Fibroblast of villous mesenchyme (primary cell): Measurements from ENCODE around the gene PTPRN2. TPM values are rescaled to one million over a fixed set of nuclear protein-coding genes. Genes with fewer than 3 reads are reported as not detected.

Experiments used
- DNase-seq: peaks from one replicate; pipeline ENCODE4 v3.0.0-alpha.2; 2010; ENCODE audit warnings: low read depth
- H3K4me3 ChIP-seq: 2 replicates; pipeline ENCODE4 v1.5.1; 2011; ENCODE audit warnings: low read depth, mild to moderate bottlenecking, low read length
- total RNA-seq: library from RNA; depleted of rRNA; stranded (reverse); fragments of >200 nt; gene quantifications from 2 replicates; pipeline ENCODE4 v1.2.3, GENCODE V29; 2012
- TF ChIP-seq, protein P1 (sequence below): IDR thresholded peaks from 2 replicates; pipeline ENCODE4 v1.5.1; 2012; ENCODE audit warnings: low read depth, mild to moderate bottlenecking, low read length; ENCODE audit not compliant: insufficient read depth

The PTPRN2 gene
- total RNA-seq, 1 donor, result not detected

DNA sequence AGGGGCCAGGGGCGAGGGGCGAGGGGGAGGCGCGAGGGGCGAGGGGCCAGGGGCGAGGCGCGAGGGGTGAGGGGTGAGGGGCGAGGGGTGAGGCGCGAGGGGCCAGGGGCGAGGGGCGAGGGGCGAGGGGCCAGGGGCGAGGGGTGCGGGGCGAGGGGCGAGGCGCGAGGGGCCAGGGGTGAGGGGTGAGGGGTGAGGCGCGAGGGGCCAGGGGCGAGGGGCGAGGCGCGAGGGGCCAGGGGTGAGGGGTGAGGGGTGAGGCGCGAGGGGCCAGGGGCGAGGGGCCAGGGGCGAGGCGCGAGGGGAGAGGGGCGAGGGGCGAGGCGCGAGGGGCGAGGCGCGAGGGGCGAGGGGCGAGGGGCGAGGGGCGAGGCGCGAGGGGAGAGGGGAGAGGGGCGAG lies 192.3 kb downstream of the PTPRN2 start:
- no peak for DNase-seq
- TF ChIP-seq, protein P1, sequence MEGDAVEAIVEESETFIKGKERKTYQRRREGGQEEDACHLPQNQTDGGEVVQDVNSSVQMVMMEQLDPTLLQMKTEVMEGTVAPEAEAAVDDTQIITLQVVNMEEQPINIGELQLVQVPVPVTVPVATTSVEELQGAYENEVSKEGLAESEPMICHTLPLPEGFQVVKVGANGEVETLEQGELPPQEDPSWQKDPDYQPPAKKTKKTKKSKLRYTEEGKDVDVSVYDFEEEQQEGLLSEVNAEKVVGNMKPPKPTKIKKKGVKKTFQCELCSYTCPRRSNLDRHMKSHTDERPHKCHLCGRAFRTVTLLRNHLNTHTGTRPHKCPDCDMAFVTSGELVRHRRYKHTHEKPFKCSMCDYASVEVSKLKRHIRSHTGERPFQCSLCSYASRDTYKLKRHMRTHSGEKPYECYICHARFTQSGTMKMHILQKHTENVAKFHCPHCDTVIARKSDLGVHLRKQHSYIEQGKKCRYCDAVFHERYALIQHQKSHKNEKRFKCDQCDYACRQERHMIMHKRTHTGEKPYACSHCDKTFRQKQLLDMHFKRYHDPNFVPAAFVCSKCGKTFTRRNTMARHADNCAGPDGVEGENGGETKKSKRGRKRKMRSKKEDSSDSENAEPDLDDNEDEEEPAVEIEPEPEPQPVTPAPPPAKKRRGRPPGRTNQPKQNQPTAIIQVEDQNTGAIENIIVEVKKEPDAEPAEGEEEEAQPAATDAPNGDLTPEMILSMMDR, result no peak
- H3K4me3 ChIP-seq, result no peak overlapping the region

DNA sequence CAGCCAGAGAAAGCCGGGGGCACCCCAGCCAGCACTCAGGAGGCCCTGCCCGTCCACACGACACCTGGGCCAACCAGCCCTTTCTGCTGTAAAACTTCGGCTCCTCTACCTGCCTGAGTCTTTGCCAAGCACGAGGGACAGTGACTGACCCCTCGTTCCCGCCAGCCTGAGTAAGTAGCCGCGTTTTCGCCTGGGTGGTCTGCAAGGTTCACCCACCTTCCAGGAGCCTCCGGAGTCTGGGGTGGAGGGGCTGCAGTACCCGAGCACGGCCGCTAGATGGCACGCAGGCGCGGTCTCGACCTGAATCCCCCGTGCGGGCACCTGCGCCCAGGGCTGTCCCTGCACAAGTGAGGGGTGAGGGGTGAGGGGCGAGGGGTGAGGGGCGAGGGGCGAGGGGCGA lies 192.7 kb downstream of the PTPRN2 start:
- TF ChIP-seq, protein P1, result peak; percentile 19
- no peak for DNase-seq
- no peak overlapping the region for H3K4me3 ChIP-seq

DNA sequence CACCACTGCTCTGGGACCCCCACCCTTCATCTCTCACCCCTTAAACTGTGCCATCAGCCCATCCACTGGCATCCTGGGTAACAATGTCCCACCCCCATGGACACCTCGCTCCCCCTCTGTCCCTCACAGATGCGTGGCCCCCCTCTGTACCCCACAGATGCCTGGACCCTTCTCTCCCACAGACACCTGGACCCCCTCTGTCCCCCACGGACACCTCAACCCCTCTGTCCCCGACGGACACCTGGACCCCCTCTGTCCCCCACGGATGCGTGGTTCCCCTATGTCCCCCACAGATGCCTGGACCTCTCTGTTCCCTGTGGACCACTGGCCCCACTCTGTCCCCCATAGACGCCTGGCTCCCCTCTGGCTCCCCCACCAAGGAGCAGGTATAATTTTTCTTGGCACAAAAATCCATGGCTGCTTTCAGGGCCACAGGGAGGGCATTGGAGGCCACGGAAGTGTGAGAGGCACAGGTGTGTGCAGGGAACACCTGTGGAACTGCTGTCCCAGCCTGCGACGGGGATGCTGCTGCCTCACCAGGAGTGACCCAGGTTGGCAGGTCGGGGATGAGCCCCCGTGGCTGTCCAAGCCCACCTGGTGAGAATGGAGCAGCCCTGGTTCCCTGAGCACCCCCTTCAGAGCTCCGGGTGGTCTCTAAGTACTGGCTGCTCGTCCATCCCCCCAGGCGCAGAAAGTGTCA lies 193.5 kb downstream of the PTPRN2 start:
- DNase-seq, result no peak
- H3K4me3 ChIP-seq, result no peak overlapping the region
- TF ChIP-seq, protein P1, result no peak

DNA sequence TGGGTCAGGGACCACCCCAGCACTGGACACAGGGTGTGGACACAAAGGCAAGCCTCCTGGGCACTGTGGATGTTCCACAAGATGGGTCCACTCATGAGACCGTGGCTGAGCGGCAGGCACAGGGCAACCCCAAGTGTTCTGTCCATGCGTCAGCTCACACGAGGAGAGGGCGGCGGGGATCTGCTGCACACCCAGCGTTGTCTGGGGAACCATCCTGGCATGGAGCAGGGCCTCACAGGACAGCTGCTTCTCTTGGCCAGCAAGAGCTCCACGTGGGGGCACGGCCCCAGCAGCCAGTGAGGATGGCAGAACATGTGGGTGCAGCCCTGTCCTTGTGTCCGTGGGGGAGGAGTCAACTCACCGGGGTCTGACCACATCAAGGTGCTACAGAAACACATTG lies 195.4 kb downstream of the PTPRN2 start:
- TF ChIP-seq, protein P1, result no peak
- no peak for DNase-seq

DNA sequence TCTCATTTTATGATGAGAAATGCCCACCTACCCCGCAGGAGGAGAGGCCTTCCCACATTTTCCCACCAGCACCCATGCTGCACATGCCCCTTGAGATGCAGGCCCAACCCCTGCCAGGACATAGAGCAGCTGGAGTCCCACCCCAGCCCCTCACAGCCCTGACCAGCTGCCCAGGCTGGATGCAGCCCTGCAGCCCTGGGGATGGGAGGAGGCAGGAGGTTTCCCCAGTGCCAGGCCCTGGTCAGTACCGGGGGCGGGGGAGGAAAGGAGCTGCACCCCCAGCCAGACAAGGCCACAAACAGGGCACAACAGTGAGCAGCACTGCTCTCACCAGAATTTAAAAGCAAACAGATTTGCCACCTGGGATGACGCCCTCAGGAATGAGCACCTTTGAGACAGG lies 196.1 kb downstream of the PTPRN2 start:
- DNase-seq, result no peak
- H3K4me3 ChIP-seq, result no peak overlapping the region
- TF ChIP-seq, protein P1, result no peak

More for the DNA sequence above, 195.4 kb downstream of the PTPRN2 start:
- H3K4me3 ChIP-seq, result no peak overlapping the region

DNA sequence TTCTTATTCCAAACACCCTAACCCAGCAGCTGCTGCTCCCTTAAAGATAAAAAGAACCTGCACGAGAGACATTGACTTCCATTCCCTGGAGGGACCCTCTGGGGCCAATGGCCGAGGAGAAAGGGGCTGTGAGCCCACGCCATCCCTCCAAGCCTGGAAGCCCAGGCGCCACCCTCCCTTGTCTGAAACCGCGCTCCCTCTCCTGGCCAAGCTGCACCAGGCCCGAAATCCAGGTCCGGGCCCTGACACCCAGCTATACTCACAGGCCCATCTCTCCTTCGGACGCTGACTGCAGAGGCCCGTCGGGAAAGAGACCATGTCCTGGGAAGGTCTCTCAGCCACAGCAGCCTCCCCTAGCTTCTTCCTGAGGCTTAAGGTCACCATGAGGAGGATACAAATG lies 196.5 kb downstream of the PTPRN2 start:
- TF ChIP-seq, protein P1, result no peak
- no peak for DNase-seq
- no peak overlapping the region for H3K4me3 ChIP-seq

DNA sequence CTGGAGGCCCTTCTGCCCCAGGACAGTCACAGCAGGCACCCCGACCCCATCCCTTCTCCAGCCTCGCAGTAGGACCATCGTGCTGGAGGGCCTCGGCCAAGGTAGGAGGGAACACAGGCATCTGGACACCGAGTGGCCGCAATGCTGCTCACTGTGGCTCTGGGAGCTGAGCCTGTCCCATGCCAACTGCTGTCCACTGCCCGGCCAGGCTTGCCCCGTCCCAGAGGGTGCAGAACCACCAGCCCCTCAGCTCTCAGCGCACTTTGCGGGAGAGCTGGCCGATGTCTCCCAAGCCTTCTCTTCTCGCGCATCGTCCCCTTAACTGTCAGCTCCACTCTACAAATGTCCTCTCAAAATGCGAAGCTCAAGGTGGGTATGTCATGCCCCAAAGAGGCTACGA lies 197.2 kb downstream of the PTPRN2 start:
- DNase-seq, result no peak
- TF ChIP-seq, protein P1, result no peak
- H3K4me3 ChIP-seq, result no peak overlapping the region
